Common myeloid progenitor, CD34-positive (primary cell): ENCODE measurements around the gene TAC3.
"Not testable (repeated sequence)": the region's sequence is repeated elsewhere in the genome, so short reads cannot be mapped to it uniquely, and the experiment has no call there.

Source experiments
- CTCF ChIA-PET: fragments of 350-600 bp; sonication (Branson Sonifier 250); formaldehyde crosslinking; loops from one replicate; lab custom pipeline; 2021; ENCODE audit warnings: antibody characterized with exemption; lab: Charles Lee
- POLR2A ChIA-PET: fragments of 350-600 bp; sonication (Branson Sonifier 250); formaldehyde crosslinking; loops from one replicate; lab custom pipeline; 2021; ENCODE audit warnings: antibody characterized with exemption; lab: Charles Lee
- DNase-seq, 3 donors: peaks; one replicate each; pipeline versions ENCODE4 v3.0.0 to v3.0.0-alpha.2; 2013
- H3K27ac ChIP-seq, 2 experiments: 1 replicate in 1 of 2; 2 replicates in 1 of 2; pipeline ENCODE4 v1.7.0; 2013; ENCODE audit warnings: inconsistent platforms in 2 of 2, low read length in 2 of 2, mild to moderate bottlenecking in 2 of 2, low read depth in 1 of 2, moderate library complexity in 1 of 2; ENCODE audit not compliant: severe bottlenecking in 2 of 2, insufficient read depth in 1 of 2, poor library complexity in 1 of 2
- H3K27me3 ChIP-seq, 5 experiments: replicated peaks in 2 of 5; 1 replicate in 3 of 5; 2 replicates in 2 of 5; pipeline versions ENCODE4 v1.6.1 to v1.7.0; 2013; ENCODE audit warnings: low read length in 4 of 5, mild to moderate bottlenecking in 2 of 5, moderate library complexity in 2 of 5, inconsistent platforms in 1 of 5; ENCODE audit not compliant: insufficient read depth in 5 of 5, control insufficient read depth in 4 of 5
- H3K36me3 ChIP-seq, 4 experiments: 1 replicate in 2 of 4; 2 replicates in 2 of 4; pipeline versions ENCODE4 v1.6.1 to v1.7.0; 2013; ENCODE audit warnings: low read length in 3 of 4, control low read depth in 1 of 4, mild to moderate bottlenecking in 1 of 4; ENCODE audit not compliant: control insufficient read depth in 4 of 4, insufficient read depth in 4 of 4
- H3K4me1 ChIP-seq, 4 experiments: 1 replicate in 3 of 4; 2 replicates in 1 of 4; pipeline versions ENCODE4 v1.6.1 to v1.7.1; 2013; ENCODE audit warnings: low read length in 3 of 4, mild to moderate bottlenecking in 3 of 4, control low read depth in 1 of 4, inconsistent platforms in 1 of 4, moderate library complexity in 1 of 4; ENCODE audit not compliant: control insufficient read depth in 4 of 4, insufficient read depth in 4 of 4; ENCODE audit errors: control extremely low read depth in 1 of 4
- H3K4me3 ChIP-seq, 7 experiments: 1 replicate in 4 of 7; 2 replicates in 3 of 7; pipeline versions ENCODE4 v1.5.1 to v1.7.0; 2013; ENCODE audit warnings: mild to moderate bottlenecking in 7 of 7, low read length in 6 of 7, moderate library complexity in 6 of 7, inconsistent platforms in 2 of 7, low read depth in 2 of 7, control low read depth in 1 of 7; ENCODE audit not compliant: insufficient read depth in 4 of 7, control insufficient read depth in 1 of 7; ENCODE audit errors: extremely low read depth in 1 of 7
- H3K9me3 ChIP-seq, 5 experiments: 1 replicate in 4 of 5; 2 replicates in 1 of 5; pipeline versions ENCODE4 v1.6.1 to v1.7.1; 2013; ENCODE audit warnings: low read length in 4 of 5, mild to moderate bottlenecking in 2 of 5, inconsistent platforms in 1 of 5, low read depth in 1 of 5, moderate library complexity in 1 of 5; ENCODE audit not compliant: control insufficient read depth in 4 of 5, insufficient read depth in 2 of 5; ENCODE audit errors: control extremely low read depth in 1 of 5
- WGBS: methylation state at CpG from one replicate; pipeline ENCODE4 v1.1.5; 2013; ENCODE audit not compliant: insufficient coverage; 5-methylcytosine and 5-hydroxymethylcytosine counted together

The TAC3 gene

DNA sequence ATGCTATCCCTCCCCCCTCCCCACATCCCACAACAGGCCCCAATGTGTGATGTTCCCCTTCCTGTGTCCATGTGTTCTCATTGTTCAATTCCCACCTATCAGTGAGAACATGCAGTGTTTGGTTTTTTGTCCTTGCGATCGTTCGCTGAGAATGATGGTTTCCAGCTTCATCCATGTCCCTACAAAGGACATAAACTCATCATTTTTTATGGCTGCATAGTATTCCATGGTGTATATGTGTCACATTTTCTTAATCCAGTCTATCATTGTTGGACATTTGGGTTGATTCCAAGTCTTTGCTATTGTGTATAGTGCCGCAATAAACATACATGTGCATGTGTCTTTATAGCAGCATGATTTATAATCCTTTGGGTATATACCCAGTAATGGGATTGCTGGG, 36.8 kb upstream of the TAC3 start:
- H3K9me3 ChIP-seq, H3K27ac ChIP-seq, DNase-seq, POLR2A ChIA-PET, H3K4me3 ChIP-seq, H3K27me3 ChIP-seq, H3K4me1 ChIP-seq: not testable (repeated sequence)
- WGBS = no CpG with 5 or more reads among the region's 4 CpGs
- CTCF ChIA-PET = interaction anchor here (1.2 kb wide), 2 partner anchors 12 to 22 kb away, joined by 4 to 5 read pairs; no protein-coding TSS in a partner anchor
- peaks cover 0 to 19% (median 13%) of the 10 kb centered on the region in 4 experiments for H3K36me3 ChIP-seq

- H3K27ac ChIP-seq = no peak overlapping the region
- no peaks in the 10 kb centered on the region for H3K27me3 ChIP-seq
- WGBS = no CpG with 5 or more reads among the region's 1 CpG
- H3K36me3 ChIP-seq = peaks cover 0 to 3% (median 2%) of the 10 kb centered on the region in 4 experiments
- H3K4me1 ChIP-seq = peaks cover 0 to 28% (median 7%) of the 10 kb centered on the region in 4 experiments
- no peak for DNase-seq
- H3K9me3 ChIP-seq = no peaks in the 10 kb centered on the region
- H3K4me3 ChIP-seq = no peak overlapping the region
- POLR2A ChIA-PET = interaction anchor here (0.7 kb wide), 1 partner anchor 291 kb away, joined by 3 read pairs; no protein-coding TSS in a partner anchor
- CTCF ChIA-PET = interaction anchor here (0.9 to 2.4 kb wide), 7 partner anchors 10 to 132 kb away, joined by 3 to 10 read pairs (median 6); no protein-coding TSS in a partner anchor
Observed at GRCh38 chr12:57051011-57051410, 34.7 kb upstream of the TAC3 start.

DNA sequence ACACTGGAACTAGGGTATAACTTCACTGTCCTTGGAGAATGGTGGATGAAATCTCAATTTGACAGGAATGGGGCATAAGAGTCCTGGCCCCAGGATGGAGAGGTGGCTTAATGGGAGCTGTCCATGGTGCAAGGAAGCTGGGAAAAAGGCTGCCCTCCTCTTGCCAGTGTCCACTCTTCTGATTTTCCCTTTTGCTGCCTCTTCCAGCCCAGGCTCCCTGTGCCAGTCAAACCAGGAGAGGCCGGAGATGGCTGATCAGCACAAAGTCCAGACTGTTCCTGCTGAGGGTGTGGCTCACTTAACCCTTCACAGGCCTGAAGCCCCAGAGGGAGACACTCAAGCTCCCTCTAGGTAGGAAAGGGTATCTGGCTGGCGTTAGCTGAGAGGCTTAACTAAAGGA, 33.6 kb upstream of the TAC3 start, which contains the start of gene MYO1A:
Gene MYO1A, minus strand, starts transcription at position 240 of the 400 bp plus-strand sequence. CDS start 1,806 bp downstream, outside the sequence.
- no peaks in the 10 kb centered on the region for H3K9me3 ChIP-seq
- H3K4me1 ChIP-seq = peaks cover 0 to 28% (median 7%) of the 10 kb centered on the region in 4 experiments
- H3K27ac ChIP-seq = no peak within 1 kb of the TSS
- POLR2A ChIA-PET = no interaction called here
- 88% methylated on average over 1 of the region's 2 CpGs for WGBS
- CTCF ChIA-PET = interaction anchor here (0.7 to 4.4 kb wide), 9 partner anchors 9 to 133 kb away, joined by 3 to 25 read pairs (median 3); partner anchors contain the start of gene TAC3
- H3K27me3 ChIP-seq = no peaks in the 10 kb centered on the region
- DNase-seq = no peak
- H3K4me3 ChIP-seq = no peak within 1 kb of the TSS
- no peaks in the 10 kb centered on the region for H3K36me3 ChIP-seq

- H3K4me1 ChIP-seq = peaks cover 0 to 28% (median 7%) of the 10 kb centered on the region in 4 experiments
- no peak for DNase-seq
- no peaks in the 10 kb centered on the region for H3K36me3 ChIP-seq
- POLR2A ChIA-PET = no interaction called here
- CTCF ChIA-PET = interaction anchor here (0.7 to 4.4 kb wide), 6 partner anchors 8 to 75 kb away, joined by 3 to 25 read pairs (median 6); no protein-coding TSS in a partner anchor
- no peak overlapping the region for H3K27ac ChIP-seq
- H3K4me3 ChIP-seq = no peak overlapping the region
- no peaks in the 10 kb centered on the region for H3K27me3 ChIP-seq
- no peaks in the 10 kb centered on the region for H3K9me3 ChIP-seq
- 82% methylated on average over 3 of the region's 4 CpGs for WGBS
Observed at GRCh38 chr12:57049119-57049446, 32.8 kb upstream of the TAC3 start.

DNA sequence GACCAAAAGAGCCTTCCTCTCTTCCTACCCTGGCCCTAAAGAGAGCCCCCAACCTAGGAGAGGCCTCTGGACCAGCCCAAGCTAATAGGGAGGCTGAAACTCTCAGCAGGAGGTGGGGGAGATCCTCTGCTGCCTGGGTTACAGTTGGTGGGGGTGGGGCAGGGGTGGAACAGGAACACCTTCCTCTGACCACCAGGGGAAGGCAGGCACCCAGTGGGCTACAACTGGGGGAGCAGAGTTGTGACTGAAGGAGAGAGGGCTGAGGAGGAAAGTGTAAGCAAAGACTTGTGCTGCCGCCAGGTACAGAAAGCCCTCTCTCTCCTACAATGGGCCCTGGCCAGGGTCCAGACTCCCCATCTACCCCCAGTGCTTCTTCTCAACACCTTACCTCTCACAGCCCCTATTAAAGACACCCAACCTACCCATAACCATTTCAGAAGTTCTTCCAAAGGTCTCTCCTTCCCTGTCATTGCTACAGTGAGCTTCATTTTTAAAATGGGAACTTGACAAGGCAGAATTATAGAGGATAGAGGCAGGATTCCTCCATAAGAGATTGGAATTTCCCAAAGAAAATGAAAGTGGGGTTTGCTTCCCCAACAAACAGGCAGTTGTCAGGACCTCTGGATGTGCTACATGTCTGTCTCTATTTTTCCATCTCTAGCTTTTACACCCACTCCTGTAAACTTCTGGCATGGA, 32.2 kb upstream of the TAC3 start:
- no peak overlapping the region for H3K4me3 ChIP-seq
- no peaks in the 10 kb centered on the region for H3K9me3 ChIP-seq
- WGBS = no CpG with 5 or more reads among the region's 1 CpG
- ChIA-PET CTCF (interaction anchor here (0.8 to 4.4 kb wide), 8 partner anchors 8 to 74 kb away, joined by 3 to 25 read pairs (median 5); no protein-coding TSS in a partner anchor), POLR2A (no interaction called here)
- no peaks in the 10 kb centered on the region for H3K27me3 ChIP-seq
- H3K4me1 ChIP-seq = peaks cover 0 to 28% (median 7%) of the 10 kb centered on the region in 4 experiments
- H3K36me3 ChIP-seq = no peaks in the 10 kb centered on the region
- no peak for DNase-seq
- no peak overlapping the region for H3K27ac ChIP-seq

GRCh38 chr12:57047981-57048380, 31.7 kb upstream of the TAC3 start:
- no CpG with 5 or more reads among the region's 1 CpG for WGBS
- no peak overlapping the region for H3K4me3 ChIP-seq

More at GRCh38 chr12:57047981-57048380, 31.7 kb upstream of the TAC3 start:
- CTCF ChIA-PET = interaction anchor here (0.8 to 4.4 kb wide), 8 partner anchors 11 to 125 kb away, joined by 3 to 25 read pairs (median 5); no protein-coding TSS in a partner anchor
- Histone ChIP-seq H3K4me1 (peaks cover 0 to 28% (median 7%) of the 10 kb centered on the region in 4 experiments), H3K9me3 (no peaks in the 10 kb centered on the region), H3K27ac (no peak overlapping the region), H3K27me3 (no peaks in the 10 kb centered on the region), H3K36me3 (no peaks in the 10 kb centered on the region)
- POLR2A ChIA-PET = no interaction called here
- no peak for DNase-seq
